ENCODE results near the gene TNK1.

TNK1 gene

GRCh38 chr17:7404737-7405349, 24.0 kb downstream of the TNK1 start:
- H3K4me3 ChIP-seq (ENCODE audit: low read depth, low read length): peak overlapping the region; percentile 69
- CTCF ChIA-PET: interaction anchor here (0.6 to 1.7 kb wide), 5 partner anchors 13 to 317 kb away, joined by 3 to 5 read pairs (median 3); no protein-coding TSS in a partner anchor
- H3K36me3 ChIP-seq (ENCODE audit: control insufficient read depth in 2 of 2, insufficient read depth in 1 of 2, low read length in 2 of 2): peaks cover 6 to 21% of the 10 kb centered on the region in 2 experiments; a peak in 2 of 3 replicates
- peak overlapping the region; percentile 31; the same call in 1 of the 2 replicates for H3K27ac ChIP-seq (ENCODE audit: extremely low read depth, low read depth, low read length)
- H3K4me1 ChIP-seq (ENCODE audit: control insufficient read depth, insufficient read depth, low read length): peaks cover 8% of the 10 kb centered on the region
- POLR2A ChIA-PET: interaction anchor here (0.6 to 3.2 kb wide), 42 partner anchors 8 to 1543 kb away, joined by 3 to 67 read pairs (median 6); partner anchors contain the start of genes ACADVL, ATP1B2, CHRNB1 and DLG4
- no peaks in the 10 kb centered on the region for H3K9me3 ChIP-seq (ENCODE audit: control insufficient read depth, insufficient read depth, low read depth, low read length)
- TF ChIP-seq ZNF169 (tag by site-specific recombination; IDR thresholded peaks at IDR 0.05): no peak
- TF ChIP-seq ZNF239 (tag by site-specific recombination; IDR thresholded peaks at IDR 0.05): no peak
- no peak for TF ChIP-seq PRDM4 (tag by site-specific recombination; IDR thresholded peaks at IDR 0.05)
- no peak for TF ChIP-seq ZNF132 (tag by site-specific recombination; IDR thresholded peaks at IDR 0.05; ENCODE audit: borderline replicate concordance)
- TF ChIP-seq ZBTB1 (tag by site-specific recombination; IDR thresholded peaks at IDR 0.05): no peak
- TF ChIP-seq ZBTB20 (tag by site-specific recombination; IDR thresholded peaks at IDR 0.05): peak; percentile 92
- TF ChIP-seq KLF16 (tag by site-specific recombination; IDR thresholded peaks at IDR 0.05): no peak
- TF ChIP-seq ZNF324 (tag by site-specific recombination; IDR thresholded peaks at IDR 0.05): no peak
- TF ChIP-seq ZNF211 (tag by site-specific recombination; IDR thresholded peaks at IDR 0.05; ENCODE audit: low read depth): no peak
- no peak for TF ChIP-seq ZNF404 (tag by site-specific recombination; IDR thresholded peaks at IDR 0.05)
- no peak for TF ChIP-seq ZNF518A (tag by site-specific recombination; conservative IDR thresholded peaks at IDR 0.05; ENCODE audit: low read depth)
- TF ChIP-seq ZNF416 (tag by site-specific recombination; IDR thresholded peaks at IDR 0.05): no peak
- peak; percentile 61 for TF ChIP-seq SP2 (tag by site-specific recombination; IDR thresholded peaks at IDR 0.05)
- no peak for TF ChIP-seq ZBTB10 (tag by site-specific recombination; IDR thresholded peaks at IDR 0.05)
- TF ChIP-seq ZNF600 (tag by site-specific recombination; IDR thresholded peaks at IDR 0.05): 0 out of 2 replicates have a peak, but pooled peaks have one; percentile 14
- 0 out of 2 replicates have a peak, but pooled peaks have one; percentile 26 for TF ChIP-seq ZBTB7A (tag by site-specific recombination; IDR thresholded peaks at IDR 0.05; ENCODE audit: low read depth)
- no peak; the same call in 1 of the 2 replicates for TF ChIP-seq ZFHX2 (tag by site-specific recombination; conservative IDR thresholded peaks at IDR 0.05)
- peak; percentile 70 for TF ChIP-seq ZBTB26 (tag by site-specific recombination; optimal IDR thresholded peaks at IDR 0.05)
- no peak for TF ChIP-seq ZNF548 (tag by site-specific recombination; IDR thresholded peaks at IDR 0.05)
- no peak for TF ChIP-seq ZNF747 (tag by site-specific recombination; IDR thresholded peaks at IDR 0.05)
- no peak for TF ChIP-seq GLI4 (tag by site-specific recombination; IDR thresholded peaks at IDR 0.05)
- TF ChIP-seq HOXD13 (CRISPR knock-in tag; IDR thresholded peaks at IDR 0.05; ENCODE audit: borderline replicate concordance): no peak
- no peak for TF ChIP-seq ZNF660 (tag by site-specific recombination; IDR thresholded peaks at IDR 0.05)
- TF ChIP-seq SETDB1 (IDR thresholded peaks at IDR 0.05; ENCODE audit: insufficient read length, low read length): no peak
- TF ChIP-seq BCL11A (tag by site-specific recombination; IDR thresholded peaks at IDR 0.05; ENCODE audit: low read depth): no peak
- no peak for TF ChIP-seq ZEB2 (tag by site-specific recombination; IDR thresholded peaks at IDR 0.05)
- TF ChIP-seq MYNN (tag by site-specific recombination; IDR thresholded peaks at IDR 0.05; ENCODE audit: borderline replicate concordance): no peak
- no peak for TF ChIP-seq KLF10 (tag by site-specific recombination; IDR thresholded peaks at IDR 0.05)

Measured in HEK293 (cell line).